NT2/D1 (cell line): ENCODE data around the gene ACLY.

Experiments used
- SUZ12 ChIP-seq: IDR thresholded peaks from 2 replicates; pipeline ENCODE4 v1.6.1; 2011; ENCODE audit not compliant: insufficient read length, insufficient read depth; ENCODE audit errors: extremely low read depth
- YY1 ChIP-seq: IDR thresholded peaks from 2 replicates; pipeline ENCODE4 v1.6.1; 2011; ENCODE audit not compliant: insufficient read length, insufficient read depth
- ZNF274 ChIP-seq: IDR thresholded peaks from 2 replicates; pipeline ENCODE4 v1.6.1; 2011; ENCODE audit warnings: mild to moderate bottlenecking, low read depth, low read length

DNA sequence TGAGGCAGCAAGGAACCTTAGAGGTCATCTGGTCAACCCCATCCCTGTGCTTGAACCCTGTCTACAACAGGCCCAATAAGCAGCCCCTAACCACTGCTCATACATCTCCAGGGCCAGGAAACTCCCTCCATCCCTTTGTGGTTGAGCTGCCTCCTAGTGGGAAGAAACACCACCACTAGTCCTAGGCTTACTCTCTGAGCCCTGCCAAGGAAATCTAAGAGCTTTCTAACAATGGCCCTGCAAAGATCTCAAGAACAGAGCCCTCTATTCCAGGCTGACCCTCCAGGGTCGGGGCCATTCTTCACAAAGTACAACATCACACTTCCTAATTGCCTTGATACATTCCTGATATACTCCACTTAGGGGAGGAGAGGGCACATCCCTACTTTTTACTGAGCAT lies 5.8 kb downstream of the ACLY start:
- TF ChIP-seq ZNF274 (no peak), YY1 (no peak), SUZ12 (no peak)
